GM10266 (cell line): Measurements from ENCODE around the gene GOLGA7B.

Experiments used
- DNase-seq: peaks from one replicate; pipeline ENCODE4 v3.0.0; 2012; ENCODE audit errors: extremely low spot score
- CTCF ChIP-seq: IDR thresholded peaks from 2 replicates; pipeline ENCODE4 v1.5.1; 2012; ENCODE audit warnings: mild to moderate bottlenecking, low read depth; ENCODE audit not compliant: control insufficient read depth, insufficient read depth; ENCODE audit errors: missing control alignments

GOLGA7B gene

GRCh38 chr10:97849687-97850402 lies at the start of gene GOLGA7B:
Gene GOLGA7B (plus strand): TSS chr10:97849843. CDS start chr10:97850304, 461 bp downstream.
- DNase-seq: peak; percentile 75
- no peak for TF ChIP-seq CTCF

GRCh38 chr10:97800474-97800873 lies 49.2 kb upstream of the GOLGA7B start:
- DNase-seq: no peak
- TF ChIP-seq CTCF: no peak

- DNase-seq: no peak
- TF ChIP-seq CTCF: no peak
Measured at GRCh38 chr10:97801422-97801821, 48.2 kb upstream of the GOLGA7B start.

GRCh38 chr10:97805096-97805884 lies 44.4 kb upstream of the GOLGA7B start:
- DNase-seq: no peak
- no peak for TF ChIP-seq CTCF

- DNase-seq: no peak
- no peak for TF ChIP-seq CTCF
Measured at GRCh38 chr10:97805949-97806348, 43.7 kb upstream of the GOLGA7B start.

- TF ChIP-seq CTCF: no peak
- no peak for DNase-seq
Measured at GRCh38 chr10:97810446-97810845, 39.2 kb upstream of the GOLGA7B start.

GRCh38 chr10:97811958-97812357 lies 37.7 kb upstream of the GOLGA7B start:
- no peak for TF ChIP-seq CTCF
- no peak for DNase-seq
